Astrocyte (in vitro differentiated cells and primary cell): ENCODE measurements around the gene SFT2D2.

Source experiments
- EZH2 ChIP-seq: IDR thresholded peaks from 2 replicates; pipeline ENCODE4 v1.6.1; 2012; ENCODE audit warnings: mild to moderate bottlenecking, low read length, inconsistent platforms; ENCODE audit not compliant: insufficient read depth
- TF ChIP-seq, protein P1 (sequence below): IDR thresholded peaks from 2 replicates; pipeline ENCODE4 v1.5.1; 2011; ENCODE audit warnings: low read depth, mild to moderate bottlenecking, inconsistent platforms, low read length, moderate library complexity; ENCODE audit not compliant: insufficient read depth

DNA sequence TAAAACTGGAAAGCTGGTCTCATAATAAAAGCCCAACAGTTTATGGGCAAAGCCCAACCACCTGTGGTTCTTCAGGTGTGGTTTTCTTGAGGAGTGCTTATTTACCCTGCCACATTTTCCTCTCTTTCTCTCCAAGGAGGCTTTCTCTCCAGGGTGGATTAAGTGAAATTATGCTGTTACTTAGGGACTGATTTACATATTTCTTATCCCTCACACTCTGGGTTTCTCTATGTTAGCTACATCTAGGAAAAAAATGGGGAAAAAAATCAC is 59.7 kb downstream of the SFT2D2 start:
- TF ChIP-seq, protein P1, sequence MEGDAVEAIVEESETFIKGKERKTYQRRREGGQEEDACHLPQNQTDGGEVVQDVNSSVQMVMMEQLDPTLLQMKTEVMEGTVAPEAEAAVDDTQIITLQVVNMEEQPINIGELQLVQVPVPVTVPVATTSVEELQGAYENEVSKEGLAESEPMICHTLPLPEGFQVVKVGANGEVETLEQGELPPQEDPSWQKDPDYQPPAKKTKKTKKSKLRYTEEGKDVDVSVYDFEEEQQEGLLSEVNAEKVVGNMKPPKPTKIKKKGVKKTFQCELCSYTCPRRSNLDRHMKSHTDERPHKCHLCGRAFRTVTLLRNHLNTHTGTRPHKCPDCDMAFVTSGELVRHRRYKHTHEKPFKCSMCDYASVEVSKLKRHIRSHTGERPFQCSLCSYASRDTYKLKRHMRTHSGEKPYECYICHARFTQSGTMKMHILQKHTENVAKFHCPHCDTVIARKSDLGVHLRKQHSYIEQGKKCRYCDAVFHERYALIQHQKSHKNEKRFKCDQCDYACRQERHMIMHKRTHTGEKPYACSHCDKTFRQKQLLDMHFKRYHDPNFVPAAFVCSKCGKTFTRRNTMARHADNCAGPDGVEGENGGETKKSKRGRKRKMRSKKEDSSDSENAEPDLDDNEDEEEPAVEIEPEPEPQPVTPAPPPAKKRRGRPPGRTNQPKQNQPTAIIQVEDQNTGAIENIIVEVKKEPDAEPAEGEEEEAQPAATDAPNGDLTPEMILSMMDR = no peak
- no peak for TF ChIP-seq EZH2
